Activated CD8-positive, alpha-beta memory T cell treated with anti-CD3 and anti-CD28 coated beads, Interleukin-2, amount 50 U/mL, for 4 hours (primary cell): ENCODE results near the gene GIGYF2.
"Not testable (repeated sequence)": the region's sequence is repeated elsewhere in the genome, so short reads cannot be mapped to it uniquely, and the experiment has no call there.

ENCODE experiments used
- DNase-seq: peaks from one replicate; pipeline ENCODE4 v3.0.0-alpha.2; 2020

Gene GIGYF2

GRCh38 chr2:232898592-232899543 lies 201.7 kb downstream of the GIGYF2 start:
- DNase-seq = no peak

DNA sequence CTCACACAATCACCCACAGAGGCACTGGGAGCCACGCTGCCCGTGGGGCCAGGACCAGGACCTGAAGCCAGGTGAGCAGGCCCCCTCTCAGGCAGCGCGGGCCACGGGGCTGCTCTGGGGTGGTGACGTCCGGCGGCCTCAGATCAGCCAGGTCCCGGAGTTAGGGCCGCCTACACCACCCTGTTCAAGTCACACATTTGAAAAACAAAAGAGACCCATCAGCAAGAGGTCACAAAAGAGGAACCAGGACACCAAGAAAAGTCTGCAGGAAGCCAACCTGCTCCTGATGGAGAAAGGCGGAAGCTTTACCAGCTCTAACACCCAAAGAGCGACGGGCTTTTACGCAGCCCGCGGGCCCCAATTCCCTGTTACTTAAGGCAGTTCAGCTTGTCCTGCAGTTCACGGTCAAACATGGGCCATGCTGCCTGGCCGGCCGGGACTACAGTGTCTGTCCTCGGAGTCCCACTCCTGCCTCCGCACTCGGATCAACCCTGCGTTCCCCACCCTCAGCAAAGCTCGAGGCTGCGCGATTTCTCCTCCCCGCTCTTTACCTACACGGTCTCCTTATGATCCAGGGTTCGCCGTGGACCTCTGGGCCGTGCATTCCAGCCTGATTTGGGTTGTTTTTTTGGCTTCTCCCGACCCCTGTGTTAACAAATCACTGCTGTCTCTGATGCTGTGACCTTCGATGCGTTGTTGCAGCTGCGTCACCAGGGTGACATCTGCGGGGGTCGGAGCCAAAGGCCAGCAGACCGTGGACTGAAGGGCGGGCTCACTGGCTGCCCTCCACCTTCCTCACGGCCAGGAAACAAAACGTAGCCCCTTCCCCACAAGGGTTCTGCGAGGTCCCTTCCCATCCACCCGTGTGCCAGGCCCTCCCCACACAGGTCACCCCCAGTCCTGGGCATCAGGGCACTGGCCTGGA lies 203.9 kb downstream of the GIGYF2 start:
- no peak for DNase-seq

- no peak for DNase-seq
Observed at GRCh38 chr2:232901736-232902578, 204.8 kb downstream of the GIGYF2 start.

DNA sequence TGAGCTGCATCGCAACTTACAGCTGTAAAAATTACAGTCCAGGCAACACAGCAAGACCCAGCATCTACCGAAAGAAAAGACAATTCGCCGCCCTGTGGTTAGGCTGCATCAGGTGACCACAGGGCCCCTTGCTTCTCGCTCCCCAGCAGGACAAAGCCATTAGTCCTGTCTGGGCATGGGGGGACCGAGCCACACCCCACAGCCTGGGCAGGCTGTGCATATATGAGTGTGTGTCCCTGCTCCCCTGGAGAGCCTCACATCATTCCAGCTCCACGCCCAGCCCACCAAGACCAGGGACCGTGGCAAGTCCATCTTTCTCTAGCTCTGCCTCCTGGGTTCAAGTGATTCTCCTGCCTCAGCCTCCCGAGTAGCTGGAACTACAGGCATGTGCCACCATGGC lies 206.9 kb downstream of the GIGYF2 start:
- no peak for DNase-seq

DNA sequence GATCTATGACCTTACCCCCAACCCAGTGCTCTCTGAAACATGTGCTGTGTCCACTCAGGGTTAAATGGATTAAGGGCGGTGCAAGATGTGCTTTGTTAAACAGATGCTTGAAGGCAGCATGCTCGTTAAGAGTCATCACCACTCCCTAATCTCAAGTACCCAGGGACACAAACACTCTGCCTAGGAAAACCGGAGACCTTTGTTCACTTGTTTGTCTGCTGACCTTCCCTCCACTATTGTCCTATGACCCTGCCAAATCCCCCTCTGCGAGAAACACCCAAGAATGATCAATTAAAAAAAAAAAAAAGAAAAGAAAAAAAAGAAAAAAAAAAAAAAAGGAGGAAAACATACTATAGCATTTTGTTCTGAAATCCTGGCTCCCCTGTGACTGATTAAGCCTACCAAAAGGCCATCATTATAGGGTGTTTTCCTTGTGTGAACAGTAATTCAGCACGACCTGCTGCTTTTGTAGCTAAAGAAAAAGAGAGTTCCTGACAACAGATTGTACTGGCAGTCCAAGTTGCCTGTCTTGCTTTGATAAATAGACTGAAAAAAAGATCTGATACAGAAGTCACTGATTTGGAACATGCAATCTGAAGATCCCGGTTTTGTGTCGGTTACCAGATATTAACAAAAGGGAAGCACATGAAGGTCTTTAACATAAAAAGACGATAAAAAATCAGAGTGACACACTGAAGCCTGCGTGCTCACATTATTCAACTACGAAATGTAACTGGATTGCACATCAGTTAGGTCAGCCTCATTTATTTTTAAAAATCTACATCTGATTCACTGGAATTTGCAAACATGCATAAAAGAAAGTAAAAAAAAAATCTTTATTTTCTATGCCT lies 210.0 kb downstream of the GIGYF2 start:
- not testable (repeated sequence) for DNase-seq

DNA sequence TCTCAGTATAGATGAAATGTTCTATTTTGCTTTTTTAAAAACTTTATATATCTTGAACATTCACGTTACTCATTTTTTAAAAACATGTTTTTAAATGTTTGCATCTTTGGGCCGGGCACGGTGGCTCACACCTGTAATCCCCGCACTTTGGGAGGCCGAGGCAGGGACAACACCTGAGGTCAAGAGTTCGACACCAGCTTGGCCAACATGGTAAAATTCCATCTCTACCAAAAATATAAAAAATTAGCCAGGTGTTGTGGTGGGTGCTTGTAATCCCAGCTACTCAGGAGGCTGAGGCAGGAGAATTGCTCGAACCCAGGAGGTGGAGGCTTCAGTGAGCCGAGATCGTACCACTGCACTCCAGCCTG lies 210.6 kb downstream of the GIGYF2 start:
- not testable (repeated sequence) for DNase-seq

- no peak for DNase-seq
Observed at GRCh38 chr2:232908695-232909094, 211.6 kb downstream of the GIGYF2 start.
